ENCODE data around the gene SLC35G3.
"Not testable (repeated sequence)": the region's sequence is repeated elsewhere in the genome, so short reads cannot be mapped to it uniquely, and the experiment has no call there.

SLC35G3 gene

DNA sequence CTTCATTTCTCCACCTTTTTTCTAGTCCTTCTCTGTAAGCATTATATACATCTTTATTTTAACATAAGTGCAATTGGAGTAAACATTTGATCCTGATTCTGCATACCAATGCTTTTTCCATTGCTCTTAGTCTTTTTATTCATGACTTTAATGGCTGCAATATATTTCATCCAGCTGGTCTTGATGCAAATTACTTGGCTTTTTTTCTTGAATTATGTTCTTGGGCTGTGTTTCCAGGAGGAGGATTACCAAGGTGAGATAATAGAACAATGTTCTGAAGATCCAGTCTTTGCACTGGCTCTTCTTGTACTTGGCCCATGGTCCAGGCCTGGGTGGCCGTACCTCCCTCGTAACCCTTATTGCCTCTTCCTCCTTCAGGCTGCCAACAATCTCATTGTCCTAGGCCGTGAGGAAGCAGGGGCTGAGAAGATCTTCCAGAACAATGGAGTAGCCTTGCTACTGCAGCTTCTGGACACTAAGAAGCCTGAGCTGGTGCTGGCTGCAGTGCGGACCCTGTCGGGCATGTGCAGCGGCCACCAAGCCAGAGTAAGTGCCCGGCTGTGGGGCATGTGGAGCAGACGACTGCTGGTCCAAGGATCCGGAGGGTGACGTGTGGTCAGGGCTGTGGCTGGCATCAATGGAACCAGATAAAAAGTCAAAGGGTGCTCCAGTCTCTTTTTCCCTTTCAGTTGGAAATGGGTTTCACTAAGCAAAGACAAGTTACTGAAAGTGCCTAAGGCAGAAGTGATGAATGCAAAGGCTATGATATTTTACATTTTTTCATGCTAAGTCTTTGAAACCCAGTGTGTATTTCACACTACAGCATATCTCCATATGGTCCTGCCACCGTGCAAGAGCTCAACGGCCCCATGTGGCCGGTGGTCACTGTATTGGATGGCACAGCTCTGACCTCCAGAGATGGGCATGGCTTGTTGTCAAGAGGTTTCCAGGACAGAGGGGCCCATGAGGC lies 39.7 kb downstream of the SLC35G3 start:
- no peak for TF ChIP-seq CTCF (IDR thresholded peaks at IDR 0.05; ENCODE audit: low read depth, low read length)
- no peak overlapping the region for H3K4me3 ChIP-seq (ENCODE audit: low read depth, low read length)

- no peak for TF ChIP-seq CTCF (IDR thresholded peaks at IDR 0.05; ENCODE audit: low read depth, low read length)
- H3K4me3 ChIP-seq (ENCODE audit: low read depth, low read length): no peak overlapping the region
Observed at GRCh38 chr17:35152421-35153140, 41.6 kb downstream of the SLC35G3 start.

DNA sequence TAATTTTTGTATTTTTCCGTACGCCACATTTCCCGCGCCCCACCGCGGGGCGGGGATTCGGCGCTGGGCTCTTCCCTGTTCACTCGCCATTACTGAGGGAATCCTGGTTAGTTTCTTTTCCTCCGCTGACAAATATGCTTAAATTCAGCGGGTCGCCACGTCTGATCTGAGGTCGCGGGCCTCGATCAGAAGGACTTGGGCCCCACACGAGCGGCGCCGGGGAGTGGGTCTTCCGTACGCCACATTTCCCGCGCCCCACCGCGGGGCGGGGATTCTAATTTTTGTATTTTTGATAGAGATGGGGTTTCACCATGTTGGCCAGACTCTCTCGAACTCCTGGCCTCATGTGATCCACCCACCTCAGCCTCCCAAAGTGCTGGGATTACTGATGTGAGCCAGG lies 43.1 kb downstream of the SLC35G3 start:
- H3K4me3 ChIP-seq (ENCODE audit: low read depth, low read length): not testable (repeated sequence)

- no peak for TF ChIP-seq CTCF (IDR thresholded peaks at IDR 0.05; ENCODE audit: low read depth, low read length)
- no peak overlapping the region for H3K4me3 ChIP-seq (ENCODE audit: low read depth, low read length)
Observed at GRCh38 chr17:35149941-35150340, 44.3 kb downstream of the SLC35G3 start.

GRCh38 chr17:35148144-35148543 lies 46.0 kb downstream of the SLC35G3 start:
- no peak for TF ChIP-seq CTCF (IDR thresholded peaks at IDR 0.05; ENCODE audit: low read depth, low read length)
- H3K4me3 ChIP-seq (ENCODE audit: low read depth, low read length): no peak overlapping the region

GRCh38 chr17:35147375-35147905 lies 46.8 kb downstream of the SLC35G3 start, which contains the start of gene UNC45B:
Gene UNC45B (plus strand): TSS chr17:35147817. CDS start chr17:35148264, 447 bp downstream.
- no peak for TF ChIP-seq CTCF (IDR thresholded peaks at IDR 0.05; ENCODE audit: low read depth, low read length)
- no peak within 1 kb of the TSS for H3K4me3 ChIP-seq (ENCODE audit: low read depth, low read length)

DNA sequence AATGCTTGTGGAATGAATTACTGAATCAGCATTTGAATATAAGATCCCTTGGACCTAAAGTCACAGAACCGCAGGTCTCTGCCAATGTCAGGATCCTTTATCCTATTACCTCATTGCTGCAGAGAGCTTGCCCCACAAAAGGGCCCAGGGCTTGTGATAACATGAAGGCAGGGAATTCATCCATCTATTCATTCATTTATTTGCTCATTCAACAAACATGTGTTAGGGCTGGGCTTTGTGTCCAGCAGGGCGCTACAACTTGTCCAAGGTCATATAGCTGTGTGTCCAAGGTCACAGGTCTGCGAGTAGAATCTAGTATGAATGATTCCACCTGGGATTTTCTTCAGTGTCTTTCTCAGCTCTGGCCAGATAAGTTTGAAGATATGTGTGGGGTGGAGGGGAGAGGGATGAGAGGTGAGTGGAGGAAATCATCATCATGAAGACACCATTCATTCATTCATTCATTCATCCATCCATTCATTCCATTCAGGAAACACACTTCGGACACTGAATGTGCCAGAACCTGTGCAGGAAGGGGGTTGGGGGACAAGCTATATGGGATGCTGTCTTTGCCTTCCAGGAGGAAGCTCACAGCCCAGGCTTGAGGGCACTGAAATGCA lies 47.9 kb downstream of the SLC35G3 start:
- no peak for TF ChIP-seq CTCF (IDR thresholded peaks at IDR 0.05; ENCODE audit: low read depth, low read length)
- H3K4me3 ChIP-seq (ENCODE audit: low read depth, low read length): no peak overlapping the region

Data from WI38 (cell line).